IPS-15b (cell line): ENCODE measurements around the gene MRTFA.
"Not testable (repeated sequence)": the region's sequence is repeated elsewhere in the genome, so short reads cannot be mapped to it uniquely, and the experiment has no call there.

Experiments used
- H3K27me3 ChIP-seq: one replicate; pipeline ENCODE4 v1.6.1; 2013; ENCODE audit warnings: low read length; ENCODE audit not compliant: control insufficient read depth, insufficient read depth
- H3K36me3 ChIP-seq: one replicate; pipeline ENCODE4 v1.6.1; 2013; ENCODE audit warnings: low read length; ENCODE audit not compliant: control insufficient read depth, insufficient read depth
- H3K4me1 ChIP-seq: one replicate; pipeline ENCODE4 v1.6.1; 2013; ENCODE audit warnings: mild to moderate bottlenecking, low read length; ENCODE audit not compliant: control insufficient read depth, insufficient read depth
- H3K4me3 ChIP-seq: one replicate; pipeline ENCODE4 v1.5.1; 2013; ENCODE audit warnings: low read depth, low read length
- H3K9ac ChIP-seq: one replicate; pipeline ENCODE4 v1.6.1; 2013; ENCODE audit warnings: low read depth, mild to moderate bottlenecking, low read length
- H3K9me3 ChIP-seq: one replicate; pipeline ENCODE4 v1.6.1; 2013; ENCODE audit warnings: mild to moderate bottlenecking, low read length; ENCODE audit not compliant: control insufficient read depth, insufficient read depth

MRTFA gene

GRCh38 chr22:40507491-40507890 lies 129.0 kb downstream of the MRTFA start:
- H3K9ac ChIP-seq: no peak overlapping the region
- H3K27me3 ChIP-seq: no peaks in the 10 kb centered on the region
- H3K36me3 ChIP-seq: no peaks in the 10 kb centered on the region
- H3K4me1 ChIP-seq: peaks cover 9% of the 10 kb centered on the region
- H3K9me3 ChIP-seq: no peaks in the 10 kb centered on the region
- no peak overlapping the region for H3K4me3 ChIP-seq

- no peaks in the 10 kb centered on the region for H3K36me3 ChIP-seq
- no peaks in the 10 kb centered on the region for H3K9me3 ChIP-seq
- H3K4me1 ChIP-seq: peaks cover 9% of the 10 kb centered on the region
- no peak overlapping the region for H3K4me3 ChIP-seq
- no peak overlapping the region for H3K9ac ChIP-seq
- no peaks in the 10 kb centered on the region for H3K27me3 ChIP-seq
Measured at GRCh38 chr22:40506762-40507161, 129.8 kb downstream of the MRTFA start.

DNA sequence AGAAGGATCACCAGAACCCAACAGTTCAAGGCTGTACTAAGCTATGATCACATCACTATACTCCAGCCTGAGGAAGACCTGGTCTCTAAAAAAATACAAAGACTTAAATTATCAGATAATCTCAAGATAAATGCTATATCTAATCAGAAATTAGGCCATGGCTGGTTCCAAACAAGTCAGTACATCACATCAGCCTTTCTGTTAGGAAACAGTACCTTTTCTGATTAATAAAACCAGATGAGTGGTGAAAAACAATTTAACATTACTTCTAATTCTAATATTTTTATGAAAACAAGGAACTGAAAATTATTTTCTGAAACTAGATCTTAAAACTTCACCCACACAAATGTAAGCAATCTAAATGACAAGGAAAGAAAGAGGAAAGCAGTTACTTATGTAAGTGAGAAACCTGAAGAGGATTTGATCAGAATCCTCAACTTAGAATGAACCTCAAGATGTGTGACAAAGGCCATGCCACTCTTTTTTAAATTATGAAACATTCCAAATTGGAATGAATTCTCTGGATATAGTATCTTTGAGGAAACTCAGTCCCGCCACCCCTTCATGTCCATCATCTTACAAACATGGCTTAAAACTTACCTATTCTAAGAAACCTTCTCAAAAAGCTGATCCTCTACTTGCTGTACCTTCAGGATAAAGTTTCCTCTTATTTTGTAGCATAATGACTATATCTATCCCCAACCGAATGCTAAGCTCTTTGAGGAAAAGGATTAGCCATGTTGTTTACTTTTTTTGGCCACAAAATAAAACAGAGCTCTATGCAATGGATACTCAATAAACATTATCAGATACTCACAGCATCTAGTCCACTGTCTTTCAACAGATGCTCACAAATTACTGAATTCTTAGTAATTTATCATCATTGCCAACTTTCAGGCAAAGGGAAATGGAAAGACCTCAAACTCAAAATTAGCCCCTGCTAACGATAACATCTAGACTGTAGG lies 132.0 kb downstream of the MRTFA start:
- Histone ChIP-seq H3K4me3 (no peak overlapping the region), H3K27me3 (no peaks in the 10 kb centered on the region), H3K9ac (no peak overlapping the region), H3K4me1 (peaks cover 1% of the 10 kb centered on the region), H3K36me3 (no peaks in the 10 kb centered on the region), H3K9me3 (no peaks in the 10 kb centered on the region)

GRCh38 chr22:40502919-40503318 lies 133.6 kb downstream of the MRTFA start:
- no peaks in the 10 kb centered on the region for H3K27me3 ChIP-seq

DNA sequence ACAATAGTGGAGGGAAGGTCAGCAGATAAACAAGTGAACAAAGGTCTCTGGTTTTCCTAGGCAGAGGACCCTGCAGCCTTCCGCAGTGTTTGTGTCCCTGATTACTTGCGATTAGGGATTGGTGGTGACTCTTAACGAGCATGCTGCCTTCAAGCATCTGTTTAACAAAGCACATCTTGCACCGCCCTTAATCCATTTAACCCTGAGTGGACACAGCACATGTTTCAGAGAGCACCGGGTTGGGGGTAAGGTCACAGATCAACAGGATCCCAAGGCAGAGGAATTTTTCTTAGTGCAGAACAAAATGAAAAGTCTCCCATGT lies 136.1 kb downstream of the MRTFA start:
- peaks cover 13% of the 10 kb centered on the region for H3K4me1 ChIP-seq
- H3K36me3 ChIP-seq, H3K27me3 ChIP-seq, H3K9ac ChIP-seq, H3K9me3 ChIP-seq, H3K4me3 ChIP-seq: not testable (repeated sequence)

More at GRCh38 chr22:40502919-40503318, 133.6 kb downstream of the MRTFA start:
- Histone ChIP-seq H3K4me1 (peaks cover 13% of the 10 kb centered on the region), H3K4me3 (no peak overlapping the region), H3K36me3 (no peaks in the 10 kb centered on the region), H3K9ac (no peak overlapping the region), H3K9me3 (no peaks in the 10 kb centered on the region)

- no peaks in the 10 kb centered on the region for H3K36me3 ChIP-seq
- no peaks in the 10 kb centered on the region for H3K27me3 ChIP-seq
- H3K4me3 ChIP-seq: no peak overlapping the region
- peaks cover 13% of the 10 kb centered on the region for H3K4me1 ChIP-seq
- H3K9ac ChIP-seq: no peak overlapping the region
- H3K9me3 ChIP-seq: no peaks in the 10 kb centered on the region
Measured at GRCh38 chr22:40499209-40499623, 137.3 kb downstream of the MRTFA start.

- Histone ChIP-seq H3K9me3 (no peaks in the 10 kb centered on the region), H3K4me3 (no peak overlapping the region), H3K27me3 (no peaks in the 10 kb centered on the region), H3K36me3 (no peaks in the 10 kb centered on the region), H3K4me1 (peaks cover 13% of the 10 kb centered on the region), H3K9ac (no peak overlapping the region)
Measured at GRCh38 chr22:40498420-40499208, 137.9 kb downstream of the MRTFA start.

DNA sequence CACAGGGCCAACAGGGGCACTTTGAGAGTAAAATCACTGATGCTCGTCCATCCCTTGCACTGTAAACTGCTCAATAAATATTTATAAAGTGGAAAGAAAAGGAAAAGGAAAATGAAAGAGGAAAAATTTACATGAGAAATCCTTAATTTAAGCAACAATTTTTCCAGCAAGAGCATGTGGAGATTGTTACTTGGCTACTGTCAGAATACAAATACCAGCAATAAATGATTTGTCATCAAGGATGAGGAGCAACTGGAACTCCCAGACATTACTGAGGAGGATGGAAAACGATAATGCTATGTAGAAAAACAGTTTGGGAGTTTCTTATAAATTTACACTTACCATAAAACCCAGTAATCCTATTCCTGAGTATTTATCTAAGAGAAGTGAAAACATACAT lies 143.1 kb downstream of the MRTFA start:
- no peaks in the 10 kb centered on the region for H3K9me3 ChIP-seq
- no peaks in the 10 kb centered on the region for H3K27me3 ChIP-seq
- no peak overlapping the region for H3K9ac ChIP-seq
- H3K4me3 ChIP-seq: no peak overlapping the region
- H3K4me1 ChIP-seq: peaks cover 13% of the 10 kb centered on the region
- H3K36me3 ChIP-seq: no peaks in the 10 kb centered on the region

GRCh38 chr22:40491990-40492631 lies 144.4 kb downstream of the MRTFA start:
- no peaks in the 10 kb centered on the region for H3K36me3 ChIP-seq
- H3K9me3 ChIP-seq: no peaks in the 10 kb centered on the region
- H3K9ac ChIP-seq: no peak overlapping the region
- no peak overlapping the region for H3K4me3 ChIP-seq
- H3K27me3 ChIP-seq: no peaks in the 10 kb centered on the region
- H3K4me1 ChIP-seq: peaks cover 11% of the 10 kb centered on the region

DNA sequence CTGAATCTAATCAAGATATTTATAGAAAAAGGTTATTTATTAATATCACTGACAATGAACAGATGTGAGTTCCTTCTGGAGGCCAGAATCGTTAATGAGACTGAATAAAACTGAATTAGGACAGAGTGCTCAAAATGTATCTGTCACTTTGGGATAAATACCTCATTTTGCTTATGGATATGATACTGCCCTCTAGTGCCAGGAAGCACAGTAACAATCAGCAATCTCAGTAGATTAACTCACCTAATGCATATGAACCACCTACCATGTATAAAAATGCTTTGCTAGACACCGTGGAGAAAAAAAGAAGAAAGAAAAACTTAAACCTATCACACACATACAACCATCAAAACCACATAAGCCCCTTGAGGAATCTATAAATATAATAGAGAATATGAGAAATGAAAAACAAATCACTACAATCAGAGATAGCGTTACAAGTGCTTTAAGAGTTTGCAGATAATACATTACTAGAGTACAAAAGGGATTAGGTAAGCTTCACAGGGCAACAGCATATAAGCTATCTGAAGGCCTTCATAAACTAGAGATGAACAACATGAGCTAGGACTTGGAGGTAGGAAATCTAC lies 148.8 kb downstream of the MRTFA start:
- Histone ChIP-seq H3K27me3 (no peaks in the 10 kb centered on the region), H3K36me3 (no peaks in the 10 kb centered on the region), H3K9ac (no peak overlapping the region), H3K4me3 (no peak overlapping the region), H3K4me1 (peaks cover 11% of the 10 kb centered on the region), H3K9me3 (no peaks in the 10 kb centered on the region)

GRCh38 chr22:40486962-40487602 lies 149.4 kb downstream of the MRTFA start:
- Histone ChIP-seq H3K4me3 (no peak overlapping the region), H3K9me3 (no peaks in the 10 kb centered on the region), H3K4me1 (peaks cover 7% of the 10 kb centered on the region), H3K9ac (no peak overlapping the region), H3K36me3 (no peaks in the 10 kb centered on the region), H3K27me3 (no peaks in the 10 kb centered on the region)
